GM19452 (cell line): Measurements from ENCODE around the gene ZFP36L1.

ENCODE experiments used
- ATAC-seq: cut with Tn5 transposase; IDR thresholded peaks from one replicate; pipeline ENCODE4 v1.9.1; 2021; ENCODE audit not compliant: unreplicated experiment

The ZFP36L1 gene

DNA sequence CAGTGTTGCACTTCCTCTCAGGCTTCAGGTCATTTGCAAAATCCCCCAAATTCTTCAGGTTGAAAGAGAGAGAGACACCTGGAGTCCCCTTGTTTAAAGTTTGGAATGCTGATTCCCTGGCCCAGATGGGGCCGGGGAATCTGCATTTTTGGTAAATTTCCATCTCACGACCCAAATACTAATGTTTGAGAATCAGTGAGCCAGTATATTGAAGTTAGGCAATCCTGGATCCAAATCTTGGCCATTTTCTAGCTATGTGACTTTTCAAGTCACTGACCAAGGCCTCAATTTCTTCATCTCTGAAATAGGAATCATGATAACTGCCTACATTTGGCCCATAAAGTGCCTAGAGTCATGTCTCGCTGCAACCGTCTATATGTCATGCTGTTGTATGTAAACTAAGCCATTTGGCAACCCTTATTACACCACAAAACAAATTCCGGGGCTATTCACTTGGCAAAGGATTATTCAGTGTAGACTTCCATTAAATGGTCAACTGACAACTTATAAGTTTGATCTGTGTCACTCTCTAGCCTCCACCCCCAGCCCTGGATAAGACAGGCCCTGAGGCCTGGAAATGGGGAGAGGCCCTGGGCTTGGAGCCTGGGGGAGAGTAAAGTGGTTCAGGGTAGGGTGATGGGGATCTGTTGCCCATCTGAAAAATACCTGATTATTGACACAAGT, 3.7 kb upstream of the ZFP36L1 start:
- ATAC-seq: no peak

DNA sequence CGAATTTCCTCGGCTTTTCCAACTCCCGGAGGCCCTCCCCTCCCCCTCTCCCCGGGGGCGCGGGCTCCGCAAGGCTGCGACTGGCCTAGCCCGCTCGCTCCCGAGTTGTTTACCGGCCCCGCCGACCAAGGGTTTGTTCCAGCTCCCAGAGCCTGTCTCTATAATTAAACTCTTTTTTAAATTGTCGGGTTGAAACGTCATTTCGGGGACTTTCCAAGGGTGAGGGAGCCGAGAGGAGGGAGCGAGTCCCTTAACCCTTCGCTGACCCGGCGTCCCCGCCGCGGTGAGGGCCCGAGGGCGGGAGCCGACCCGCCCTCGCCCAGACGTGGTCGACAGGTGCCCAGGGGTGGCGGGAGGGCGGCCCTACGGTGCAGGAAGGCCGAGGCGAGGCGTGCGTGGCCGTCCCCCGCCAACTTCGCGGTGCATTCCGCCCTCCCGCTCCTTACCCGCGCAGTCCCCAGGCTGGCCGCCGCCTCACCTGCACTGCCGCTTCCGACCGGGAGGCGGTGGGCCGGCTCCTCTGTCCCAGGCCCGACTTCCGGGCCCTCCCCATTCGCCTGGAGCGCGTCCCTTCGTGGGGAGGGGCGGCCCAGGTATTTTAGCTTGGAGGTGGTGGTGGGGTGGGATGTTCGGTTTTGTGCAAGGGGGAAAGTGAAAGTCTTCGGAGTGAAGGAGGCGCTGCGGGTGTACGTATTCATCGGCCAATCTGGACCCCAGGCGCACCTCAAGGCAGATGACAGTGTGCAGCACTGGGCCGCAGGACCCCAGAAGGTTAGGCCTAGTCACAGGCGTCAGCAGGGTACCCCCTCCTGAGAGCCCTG, 2.9 kb upstream of the ZFP36L1 start:
- peak; percentile 43 for ATAC-seq

DNA sequence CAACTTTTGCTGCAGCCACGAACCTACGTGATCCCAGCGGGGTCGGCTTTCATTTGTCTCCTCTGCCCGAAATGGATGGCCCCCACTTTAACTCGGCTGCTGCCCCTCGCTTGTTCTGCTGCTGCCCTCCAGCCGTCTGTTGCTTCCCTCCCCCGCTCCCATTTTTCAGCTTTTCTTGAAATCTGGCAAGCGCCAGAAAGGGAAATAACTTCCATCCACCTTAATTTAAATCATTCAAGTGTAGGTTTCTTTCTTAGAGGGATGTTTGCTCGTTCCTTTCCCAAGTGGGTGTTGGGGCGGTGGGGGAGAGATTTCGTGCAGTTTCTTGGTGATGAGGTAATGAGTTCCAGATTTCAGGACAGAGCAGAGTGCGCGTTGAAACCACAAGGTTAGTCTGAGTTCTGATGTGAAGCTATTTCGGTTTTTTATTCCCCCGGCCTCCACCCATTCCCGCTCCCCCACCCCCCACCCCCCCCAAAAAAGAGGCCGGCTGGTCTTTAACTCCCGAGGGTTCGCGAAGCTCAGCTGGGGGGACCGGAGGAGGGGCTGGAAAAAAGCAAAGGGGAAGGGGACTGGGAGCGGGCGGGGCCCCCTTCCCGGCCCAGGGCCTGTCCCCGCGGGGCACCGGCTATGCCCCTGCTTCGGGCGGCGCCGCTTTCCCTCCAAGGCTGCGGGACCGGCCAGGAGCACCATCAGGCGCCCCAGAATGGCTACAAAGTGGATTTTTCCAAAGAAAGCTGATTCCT, 2.2 kb upstream of the ZFP36L1 start:
- ATAC-seq: no peak

DNA sequence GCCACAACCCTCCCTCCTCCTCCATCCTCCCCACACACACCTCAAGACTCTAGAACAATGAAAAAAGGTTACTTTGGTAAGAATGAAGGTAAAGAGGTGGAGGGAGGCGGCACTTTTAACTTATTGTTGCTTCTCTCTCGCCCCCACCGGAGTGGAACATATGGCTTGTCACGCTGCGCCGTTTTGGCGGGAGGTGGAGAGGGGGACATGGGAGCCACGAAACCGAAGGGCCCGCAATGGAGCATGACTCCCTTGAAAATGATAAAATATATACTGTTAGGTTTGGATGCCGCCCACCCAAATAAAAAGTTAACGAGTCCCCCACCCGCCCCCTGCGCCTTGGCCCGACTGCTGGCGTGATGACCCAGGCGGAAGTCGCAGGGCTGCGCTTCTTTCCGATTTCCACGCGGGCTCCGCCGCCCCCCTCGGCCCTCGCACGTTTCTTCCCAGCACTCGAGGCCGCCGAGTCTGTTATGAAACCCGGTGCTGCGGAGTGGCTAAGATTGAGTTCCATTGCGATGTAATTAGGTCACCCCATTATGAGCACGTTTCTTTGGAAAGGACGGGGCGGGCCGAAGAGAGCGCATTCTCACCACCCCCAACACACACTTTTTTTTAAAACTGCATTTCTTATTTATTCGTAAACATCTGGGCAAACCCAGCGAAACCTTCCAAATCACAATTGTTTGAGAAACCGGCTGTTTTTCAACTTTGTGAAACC, 1.4 kb upstream of the ZFP36L1 start:
- ATAC-seq: no peak

DNA sequence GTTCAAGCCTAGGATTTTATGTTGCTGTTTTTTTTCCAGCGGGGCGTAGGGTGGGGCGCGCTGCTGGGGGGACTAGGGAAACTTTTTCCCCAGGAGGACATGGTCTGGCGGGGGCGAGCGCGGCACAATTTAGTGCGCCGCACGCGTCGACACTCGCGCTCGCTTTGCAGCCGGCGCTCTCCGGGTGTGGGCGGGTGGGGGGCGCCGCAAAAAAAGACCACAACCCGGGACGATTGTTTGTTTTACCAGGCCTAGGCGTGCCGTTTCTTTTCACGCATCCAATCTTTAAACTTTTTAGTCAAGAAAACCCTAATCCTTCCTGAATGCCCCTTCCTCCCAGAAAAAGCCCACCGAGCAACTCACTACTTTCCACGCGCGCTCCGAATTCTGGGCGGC, 865 bp upstream of the ZFP36L1 start:
- ATAC-seq: no peak

DNA sequence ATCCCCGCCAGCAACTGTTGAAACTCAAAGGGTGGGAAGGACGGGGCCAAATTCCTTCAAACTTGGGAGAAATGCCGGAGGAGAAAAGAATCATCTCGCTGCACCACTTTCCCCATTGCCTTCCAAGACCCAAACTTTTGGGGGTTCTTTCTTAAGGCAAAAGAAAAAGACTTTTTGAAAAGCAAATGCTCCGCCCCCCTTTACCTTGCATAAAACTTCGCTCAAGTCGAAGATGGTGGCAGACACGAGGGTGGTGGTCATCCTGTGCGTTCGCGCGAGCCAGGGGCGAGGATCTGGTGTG, 239 bp downstream of the ZFP36L1 start:
- ATAC-seq: no peak

DNA sequence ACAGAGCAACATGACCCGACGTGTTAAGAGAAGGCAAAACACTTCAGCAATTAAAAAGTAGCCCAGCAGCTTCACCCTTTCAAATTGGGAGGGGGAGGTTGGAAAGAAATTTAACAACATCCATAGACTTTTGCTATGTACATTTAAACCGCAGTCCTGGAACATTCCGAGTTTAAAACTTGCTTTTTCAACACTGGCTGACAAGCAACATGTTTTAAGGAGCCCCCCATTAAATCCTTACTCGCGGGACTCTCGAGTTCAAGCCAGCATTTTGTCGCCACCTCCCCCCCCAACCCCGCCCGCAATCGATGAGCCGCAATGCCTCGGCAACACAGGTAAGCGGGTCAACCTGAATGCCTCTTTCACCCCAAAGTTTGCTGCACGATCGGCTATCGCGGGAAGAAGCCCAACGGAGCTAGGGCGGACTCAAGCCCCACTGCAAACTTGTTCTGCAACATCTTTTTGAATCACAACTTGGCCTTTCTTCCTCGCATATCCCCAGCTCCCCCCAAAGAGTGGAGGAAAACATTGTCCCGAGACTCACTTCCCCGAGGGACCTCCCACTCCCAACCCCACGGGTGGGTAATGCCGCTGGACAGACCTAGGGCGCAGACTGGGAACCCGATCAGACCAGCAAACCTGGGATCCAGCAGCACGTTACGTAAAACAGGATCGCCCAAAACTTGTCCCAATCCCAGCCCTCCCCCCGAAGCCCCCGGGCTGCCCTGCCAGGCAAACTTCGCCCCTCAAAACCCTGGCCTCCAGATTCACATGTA, 777 bp downstream of the ZFP36L1 start:
- ATAC-seq: no peak

DNA sequence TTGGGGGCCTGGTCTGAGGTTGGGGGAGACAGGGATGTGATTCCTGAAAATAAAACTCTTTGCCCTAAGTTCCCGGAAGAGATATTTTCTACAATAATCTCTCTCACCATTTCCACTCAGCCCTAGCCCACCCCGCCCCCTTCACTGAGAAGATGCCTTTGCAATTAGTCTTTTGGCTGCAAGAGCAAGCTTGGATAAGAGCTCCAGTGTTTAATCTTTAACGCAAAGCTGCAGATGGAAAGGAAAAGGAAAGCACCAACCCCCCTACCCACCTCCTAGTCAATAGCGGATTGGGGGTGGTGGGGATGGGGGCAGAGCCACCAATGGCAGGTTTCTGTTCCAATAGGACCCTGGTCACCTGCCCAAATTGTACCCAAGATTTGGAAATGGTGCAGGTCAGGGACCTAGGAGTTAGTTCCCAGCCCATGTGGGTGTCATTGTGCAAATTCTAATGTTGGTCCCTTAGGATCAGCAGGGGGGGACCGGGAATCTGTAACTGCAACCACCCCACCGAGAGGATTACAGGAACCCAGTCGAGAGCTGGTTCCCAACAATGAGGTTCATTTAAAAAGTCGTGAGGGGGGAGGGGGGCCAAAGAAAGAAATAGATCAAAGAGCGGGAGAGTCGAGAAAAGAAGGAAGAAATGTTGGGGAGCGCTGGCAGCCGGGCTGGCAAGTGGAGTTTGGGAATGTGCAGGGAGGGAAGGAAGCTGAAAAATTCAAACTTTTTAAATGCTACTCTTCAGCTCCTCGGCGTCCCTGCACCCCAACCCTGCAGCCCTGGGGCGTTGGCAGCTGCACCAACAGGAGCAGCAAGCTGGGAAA, 1.6 kb downstream of the ZFP36L1 start:
- ATAC-seq: no peak

DNA sequence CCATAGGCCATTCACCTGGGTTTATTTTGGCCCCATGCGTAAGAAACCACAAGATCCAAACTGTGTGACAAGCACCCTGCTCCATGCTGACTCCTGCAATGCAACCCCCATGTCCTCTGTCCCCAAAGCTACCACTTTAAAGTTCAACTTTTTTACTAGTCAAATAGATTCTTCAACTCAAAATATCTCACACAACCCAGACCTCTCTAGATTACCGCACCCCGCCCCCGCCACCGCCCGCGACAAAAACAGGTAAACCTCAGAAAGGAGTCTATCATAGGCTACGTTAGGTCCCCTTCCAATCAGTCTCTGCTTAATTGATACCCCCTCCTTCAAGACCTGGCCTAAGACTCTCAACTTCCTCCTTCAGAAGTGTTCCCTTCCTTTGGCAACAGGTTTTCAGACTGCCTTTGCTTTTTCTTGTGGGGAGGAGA, 2.2 kb downstream of the ZFP36L1 start:
- ATAC-seq: no peak

DNA sequence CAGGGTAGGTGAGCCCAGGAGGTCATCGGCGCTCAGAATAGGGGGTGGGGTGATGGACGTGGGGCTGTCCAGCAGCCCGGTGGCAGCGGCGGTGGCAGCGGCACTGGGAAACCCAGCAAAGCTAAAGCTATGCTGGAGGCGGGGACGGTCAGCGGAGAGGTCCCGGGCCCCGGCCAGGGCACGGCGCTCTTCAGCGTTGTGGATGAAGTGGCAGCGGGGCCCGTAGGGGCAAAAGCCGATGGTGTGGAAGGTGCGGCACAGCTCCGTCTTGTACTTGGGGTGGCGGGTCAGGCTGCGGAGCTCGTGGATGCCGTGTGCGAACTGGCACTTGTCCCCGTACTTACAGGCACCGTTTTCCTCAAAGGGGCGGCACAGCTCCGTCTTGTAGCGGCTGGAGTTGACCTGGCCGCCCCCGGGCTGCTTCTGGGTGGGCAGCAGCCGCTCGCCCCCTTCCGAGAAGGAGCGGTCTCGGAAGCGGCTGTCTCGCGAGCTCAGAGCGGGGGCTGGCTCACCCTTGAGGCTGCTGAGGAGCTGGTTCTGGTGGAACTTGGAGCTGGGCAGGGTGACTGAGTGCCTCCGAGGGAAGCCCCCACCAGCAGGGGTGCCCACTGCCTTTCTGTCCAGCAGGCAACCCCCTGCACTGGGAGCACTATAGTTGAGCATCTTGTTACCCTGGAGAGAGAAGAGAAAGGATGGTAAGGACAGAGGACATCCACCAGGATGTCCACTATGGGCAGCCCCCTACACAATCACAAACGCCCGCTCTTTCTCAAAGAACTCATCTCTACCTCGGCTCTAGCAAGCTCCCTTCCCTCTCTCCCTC, 2.8 kb downstream of the ZFP36L1 start:
- no peak for ATAC-seq

DNA sequence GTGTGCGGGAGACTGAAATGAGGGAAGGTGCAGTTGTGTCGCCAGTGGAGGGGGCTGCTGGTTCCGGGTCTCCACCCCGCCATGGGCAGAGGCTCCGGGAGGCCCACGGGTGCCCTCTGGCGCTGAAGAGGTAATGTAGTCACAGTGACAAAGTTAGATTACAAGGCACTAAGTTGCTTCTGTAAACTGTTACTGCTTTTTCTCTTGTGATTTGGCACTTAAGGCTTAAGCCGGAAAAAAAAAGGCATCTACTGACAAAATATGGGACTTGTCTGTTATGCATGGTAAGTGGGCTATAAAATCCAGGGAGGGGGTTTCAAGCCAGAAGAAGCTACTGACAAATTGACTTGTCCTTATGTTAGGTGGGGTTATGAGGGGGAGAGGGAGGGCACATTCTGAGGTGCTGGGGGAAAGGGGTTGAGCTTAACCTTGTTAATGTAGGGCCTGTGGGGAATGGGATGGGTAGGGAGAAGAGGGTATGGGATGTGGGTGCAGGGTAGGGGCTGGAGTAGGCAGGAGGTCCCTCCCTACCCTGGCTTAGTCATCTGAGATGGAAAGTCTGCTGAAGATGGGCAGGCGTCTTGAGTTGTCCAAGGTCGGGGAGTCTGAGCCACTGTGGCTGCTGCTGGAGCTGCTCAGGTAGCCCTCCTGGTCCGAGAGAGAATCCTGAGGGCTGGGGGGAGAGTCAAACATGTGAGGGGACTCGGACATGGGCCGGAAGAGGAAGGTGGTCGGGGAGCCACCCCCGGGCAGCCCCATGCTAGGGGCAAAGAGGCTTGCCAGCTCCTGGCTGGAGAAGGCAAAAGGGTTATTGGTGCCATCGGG, 3.7 kb downstream of the ZFP36L1 start:
- peak; percentile 24 for ATAC-seq

DNA sequence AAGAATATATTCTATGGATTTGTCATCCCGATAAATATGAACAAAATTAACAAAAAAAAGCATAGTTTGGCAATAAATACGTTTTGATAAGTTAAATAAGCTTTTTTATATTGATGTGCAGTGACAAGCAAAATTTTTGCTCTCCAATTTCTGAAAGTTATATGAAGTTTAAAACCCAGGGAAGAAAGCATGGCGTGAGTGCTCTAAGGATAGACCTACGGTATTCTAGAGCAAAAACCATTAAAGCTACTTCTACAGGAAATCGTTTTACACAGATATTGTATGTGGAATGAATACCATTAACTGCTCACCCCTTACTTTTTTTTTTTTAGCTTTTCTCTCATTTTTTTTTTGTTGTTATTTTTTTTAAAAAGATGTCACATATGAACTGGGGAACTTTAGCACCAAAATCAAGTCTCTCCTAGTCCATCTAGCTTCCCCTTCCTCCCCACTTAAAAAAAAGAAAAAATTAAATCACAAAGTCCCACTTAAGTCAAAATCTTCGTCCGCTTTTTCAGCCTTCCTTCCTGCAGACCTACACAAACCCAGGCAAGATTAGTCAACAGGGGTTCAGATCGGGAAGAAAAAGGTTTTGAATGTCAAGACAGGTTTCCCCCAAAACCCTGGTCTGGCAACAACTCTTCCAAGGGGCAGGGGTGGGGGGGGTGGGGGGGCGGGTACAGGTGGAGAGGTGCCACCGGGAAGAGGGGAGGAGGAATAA, 4.4 kb downstream of the ZFP36L1 start:
- ATAC-seq: no peak

DNA sequence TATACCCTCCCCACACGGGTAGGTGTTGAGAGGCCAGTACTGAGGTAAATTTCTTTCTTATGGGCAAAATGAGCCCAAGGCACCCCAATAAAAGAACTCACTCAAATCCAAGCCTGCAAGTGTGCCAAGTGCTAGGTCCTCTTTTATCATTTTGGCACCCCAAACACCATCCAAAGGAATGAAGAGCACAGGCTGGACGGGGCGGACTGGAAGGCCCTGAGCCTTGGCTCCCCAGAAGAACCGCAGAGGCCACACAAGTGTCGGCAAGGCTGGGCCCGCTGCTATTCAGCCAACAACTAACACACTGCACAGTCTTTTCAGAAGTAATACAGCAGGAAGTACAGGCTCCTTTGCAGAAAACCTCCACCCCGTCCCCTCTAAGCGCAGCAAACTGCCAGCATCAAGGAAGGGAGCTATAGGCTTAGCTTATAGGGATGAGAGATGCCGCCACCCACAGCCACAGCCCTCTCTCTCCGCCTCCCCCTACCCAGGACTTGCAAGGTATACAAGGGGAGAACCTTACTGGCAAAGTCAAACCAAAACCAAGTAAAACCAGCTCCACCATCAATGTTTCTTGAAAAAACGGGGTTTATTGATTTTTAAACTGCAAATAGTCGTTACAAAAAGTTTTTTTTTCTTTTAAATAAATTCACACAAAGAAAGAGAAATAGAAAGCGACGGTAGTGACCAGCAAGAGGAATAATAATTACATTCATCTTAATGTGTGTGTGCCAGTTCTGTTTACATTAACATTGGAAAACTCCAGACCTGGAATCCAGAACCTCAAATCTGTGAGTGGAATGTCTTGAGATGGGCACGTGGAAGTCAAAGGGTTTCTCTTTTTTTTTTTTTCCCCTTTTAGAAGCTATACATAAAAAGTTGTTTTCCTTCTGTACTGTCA, 5.5 kb downstream of the ZFP36L1 start:
- no peak for ATAC-seq

DNA sequence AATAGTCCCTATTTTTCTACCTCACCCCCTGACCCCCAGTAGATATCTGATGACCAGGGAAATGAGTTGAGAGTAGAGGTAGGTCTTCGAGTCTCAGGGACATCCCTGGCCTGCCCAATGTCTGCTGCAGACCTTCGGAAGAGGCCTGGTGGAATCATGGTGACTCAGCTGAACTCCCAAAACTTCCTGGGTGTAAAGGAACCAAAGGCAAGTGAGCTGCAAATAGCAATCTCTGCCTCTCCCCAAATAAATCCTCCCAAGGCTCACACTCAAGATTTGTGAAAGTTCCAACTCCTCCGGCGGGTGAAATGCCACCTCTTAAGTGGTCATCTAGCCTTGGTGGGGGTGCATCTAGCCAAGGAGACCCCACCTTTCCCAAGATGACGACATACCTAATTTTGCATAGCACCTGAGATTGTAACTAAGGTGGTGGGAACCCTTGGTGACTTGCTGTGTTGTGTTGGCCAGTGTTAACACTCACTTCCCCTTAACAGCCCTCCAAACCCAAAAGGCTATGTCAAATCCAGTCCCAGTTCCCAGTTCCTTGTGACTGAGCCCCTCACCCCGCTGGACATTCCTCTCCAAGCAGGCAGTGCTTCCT, 6.3 kb downstream of the ZFP36L1 start:
- no peak for ATAC-seq

DNA sequence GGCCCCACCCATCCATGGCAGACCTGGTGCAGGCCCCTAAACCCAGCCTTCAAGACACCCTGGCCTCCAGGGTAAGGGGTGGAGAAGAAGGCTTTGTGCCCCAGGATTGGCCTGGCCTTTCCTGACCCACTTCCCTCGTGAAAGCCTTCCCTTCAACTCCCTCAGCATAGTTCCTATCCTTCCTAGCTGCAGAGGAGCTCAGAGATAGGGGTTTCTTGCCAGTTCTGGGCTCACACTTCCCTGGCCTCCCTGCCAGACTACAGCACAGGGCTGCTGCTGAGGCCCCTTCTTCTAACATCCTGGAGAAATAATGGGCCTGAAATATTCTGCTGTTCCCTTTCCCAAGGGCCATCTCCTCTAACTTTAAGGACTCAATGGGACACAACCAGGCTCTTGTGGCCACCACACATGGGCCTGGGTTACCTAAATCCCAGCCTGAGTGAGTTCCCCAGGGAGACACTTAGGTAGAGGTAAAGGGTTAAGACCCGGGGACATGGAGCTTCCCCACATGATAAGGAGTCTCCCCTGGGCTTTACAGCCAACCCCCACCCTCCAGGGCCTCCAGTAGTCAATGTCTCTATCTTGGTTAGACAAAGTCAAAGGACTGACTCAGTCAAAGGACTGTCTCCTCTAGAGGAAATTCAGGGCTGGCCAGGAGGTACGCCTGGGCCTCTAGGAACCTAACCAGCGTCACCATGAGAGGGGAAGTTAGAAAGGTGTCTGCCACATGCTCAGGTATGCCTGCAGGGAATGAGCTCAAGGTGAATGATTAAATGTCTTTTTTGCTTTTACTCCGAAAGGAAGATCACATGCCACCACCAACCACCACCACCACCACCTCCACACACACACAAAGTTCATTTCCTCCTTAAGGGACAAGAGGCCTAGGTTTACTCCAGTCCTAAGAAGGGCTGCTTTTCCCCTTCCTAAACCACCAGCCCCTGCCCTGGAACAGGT, 7.1 kb downstream of the ZFP36L1 start:
- ATAC-seq: no peak
